Mesendoderm (in vitro differentiated cells): ENCODE results near the gene KRTAP5-6.

Experiments
- DNase-seq: peaks from one replicate; pipeline ENCODE4 v3.0.0; 2013
- H2AK5ac ChIP-seq: 2 replicates; pipeline ENCODE4 v1.6.1; 2013; ENCODE audit warnings: low read length, inconsistent platforms
- H2BK120ac ChIP-seq: 2 replicates; pipeline ENCODE4 v1.6.1; 2013; ENCODE audit warnings: low read depth, mild to moderate bottlenecking, low read length, moderate library complexity, mixed read lengths
- H2BK15ac ChIP-seq: replicated peaks from 2 replicates; pipeline ENCODE4 v1.6.1; 2013; ENCODE audit warnings: low read depth, mild to moderate bottlenecking, moderate library complexity
- H2BK5ac ChIP-seq: 2 replicates; pipeline ENCODE4 v1.6.1; 2013; ENCODE audit warnings: low read length, inconsistent platforms
- H3K18ac ChIP-seq: 2 replicates; pipeline ENCODE4 v1.6.1; 2013; ENCODE audit warnings: mild to moderate bottlenecking, low read length, mixed read lengths
- H3K23ac ChIP-seq: one replicate; pipeline ENCODE4 v1.6.1; 2013; ENCODE audit warnings: low read length
- H3K27ac ChIP-seq: 2 replicates; pipeline ENCODE4 v1.5.1; 2013; ENCODE audit warnings: low read depth, mild to moderate bottlenecking, inconsistent platforms, low read length, moderate library complexity
- H3K27me3 ChIP-seq: 2 replicates; pipeline ENCODE4 v1.6.1; 2013; ENCODE audit warnings: low read length, control low read depth, mild to moderate bottlenecking, inconsistent platforms; ENCODE audit not compliant: insufficient read depth, poor library complexity
- H3K36me3 ChIP-seq: 2 replicates; pipeline ENCODE4 v1.6.1; 2013; ENCODE audit warnings: low read length, inconsistent platforms; ENCODE audit not compliant: control insufficient read depth, insufficient read depth
- H3K4ac ChIP-seq: one replicate; pipeline ENCODE4 v1.6.1; 2013; ENCODE audit warnings: low read depth, mild to moderate bottlenecking, low read length, moderate library complexity
- H3K4me1 ChIP-seq: 2 replicates; pipeline ENCODE4 v1.6.1; 2013; ENCODE audit warnings: low read depth, low read length, inconsistent platforms; ENCODE audit not compliant: control insufficient read depth
- H3K4me2 ChIP-seq: 2 replicates; pipeline ENCODE4 v1.6.1; 2013; ENCODE audit warnings: low read length
- H3K4me3 ChIP-seq: 2 replicates; pipeline ENCODE4 v1.5.1; 2013; ENCODE audit warnings: mild to moderate bottlenecking, low read length
- H3K56ac ChIP-seq: one replicate; pipeline ENCODE4 v1.6.1; 2013; ENCODE audit warnings: low read length
- H3K79me1 ChIP-seq: 2 replicates; pipeline ENCODE4 v1.6.1; 2013; ENCODE audit warnings: low read length, inconsistent platforms
- H3K79me2 ChIP-seq: 2 replicates; pipeline ENCODE4 v1.6.1; 2013; ENCODE audit warnings: mild to moderate bottlenecking, low read length; ENCODE audit not compliant: control insufficient read depth, insufficient read depth
- H3K9ac ChIP-seq: 2 replicates; pipeline ENCODE4 v1.6.1; 2013; ENCODE audit warnings: low read length, inconsistent platforms
- H4K5ac ChIP-seq: one replicate; pipeline ENCODE4 v1.6.1; 2013; ENCODE audit warnings: low read length
- H4K8ac ChIP-seq: one replicate; pipeline ENCODE4 v1.6.1; 2013; ENCODE audit warnings: low read depth, mild to moderate bottlenecking, control low read depth, low read length, moderate library complexity
- WGBS: extraction: QIAGEN DNeasy Blood & Tissue Kit; methylation state at CpG from one replicate; pipeline ENCODE4 v1.1.7; 2013; ENCODE audit warnings: low lambda C conversion rate, missing lambda C conversion rate; ENCODE audit not compliant: insufficient coverage; ENCODE audit errors: extremely low coverage; 5-methylcytosine and 5-hydroxymethylcytosine counted together

The KRTAP5-6 gene

GRCh38 chr11:1733009-1733715 is 36.2 kb downstream of the KRTAP5-6 start:
- no peaks in the 10 kb centered on the region for H3K79me2 ChIP-seq
- no peak for DNase-seq
- H2AK5ac ChIP-seq, result no peak overlapping the region
- no CpG with 5 or more reads among the region's 14 CpGs for WGBS
- H3K23ac ChIP-seq, result no peak overlapping the region
- no peaks in the 10 kb centered on the region for H3K27me3 ChIP-seq
- no peak overlapping the region for H3K9ac ChIP-seq
- no peak overlapping the region for H4K5ac ChIP-seq
- no peak overlapping the region for H3K4ac ChIP-seq
- H3K56ac ChIP-seq, result no peak overlapping the region
- H3K27ac ChIP-seq, result no peak overlapping the region
- H2BK15ac ChIP-seq, result no peak overlapping the region
- H3K4me3 ChIP-seq, result no peak overlapping the region
- no peak overlapping the region for H2BK5ac ChIP-seq
- no peak overlapping the region for H3K18ac ChIP-seq
- no peak overlapping the region for H4K8ac ChIP-seq
- no peak overlapping the region for H2BK120ac ChIP-seq
- H3K36me3 ChIP-seq, result no peaks in the 10 kb centered on the region
- H3K79me1 ChIP-seq, result no peaks in the 10 kb centered on the region
- H3K4me2 ChIP-seq, result no peak overlapping the region
- H3K4me1 ChIP-seq, result no peaks in the 10 kb centered on the region

- no peak overlapping the region for H3K27ac ChIP-seq
- no peaks in the 10 kb centered on the region for H3K4me1 ChIP-seq
- H3K79me2 ChIP-seq, result no peaks in the 10 kb centered on the region
- no peak overlapping the region for H2BK120ac ChIP-seq
- no peaks in the 10 kb centered on the region for H3K36me3 ChIP-seq
- H4K8ac ChIP-seq, result no peak overlapping the region
- DNase-seq, result no peak
- no peak overlapping the region for H3K4me3 ChIP-seq
- H3K4ac ChIP-seq, result no peak overlapping the region
- no peak overlapping the region for H2AK5ac ChIP-seq
- H3K23ac ChIP-seq, result no peak overlapping the region
- H3K27me3 ChIP-seq, result no peaks in the 10 kb centered on the region
- H3K79me1 ChIP-seq, result no peaks in the 10 kb centered on the region
- no peak overlapping the region for H3K56ac ChIP-seq
- WGBS, result no CpG with 5 or more reads among the region's 28 CpGs
- H3K4me2 ChIP-seq, result no peak overlapping the region
- H2BK15ac ChIP-seq, result no peak overlapping the region
- no peak overlapping the region for H3K9ac ChIP-seq
- H2BK5ac ChIP-seq, result no peak overlapping the region
- no peak overlapping the region for H4K5ac ChIP-seq
- no peak overlapping the region for H3K18ac ChIP-seq
Observed at GRCh38 chr11:1733716-1734640, 37.0 kb downstream of the KRTAP5-6 start.

- no peaks in the 10 kb centered on the region for H3K79me2 ChIP-seq
- H3K9ac ChIP-seq, result no peak overlapping the region
- H2AK5ac ChIP-seq, result no peak overlapping the region
- H3K23ac ChIP-seq, result no peak overlapping the region
- H3K79me1 ChIP-seq, result no peaks in the 10 kb centered on the region
- H3K36me3 ChIP-seq, result no peaks in the 10 kb centered on the region
- no peak overlapping the region for H3K4me2 ChIP-seq
- no peak for DNase-seq
- H3K27me3 ChIP-seq, result no peaks in the 10 kb centered on the region
- H3K4me3 ChIP-seq, result no peak overlapping the region
- H3K18ac ChIP-seq, result no peak overlapping the region
- WGBS, result no CpG with 5 or more reads among the region's 10 CpGs
- H3K56ac ChIP-seq, result no peak overlapping the region
- no peak overlapping the region for H4K5ac ChIP-seq
- H2BK120ac ChIP-seq, result no peak overlapping the region
- H3K4ac ChIP-seq, result no peak overlapping the region
- no peaks in the 10 kb centered on the region for H3K4me1 ChIP-seq
- no peak overlapping the region for H3K27ac ChIP-seq
- H2BK15ac ChIP-seq, result no peak overlapping the region
- no peak overlapping the region for H2BK5ac ChIP-seq
- H4K8ac ChIP-seq, result no peak overlapping the region
Observed at GRCh38 chr11:1734641-1735081, 37.7 kb downstream of the KRTAP5-6 start.

- H3K4me3 ChIP-seq, result no peak overlapping the region
- H3K27ac ChIP-seq, result no peak overlapping the region
- no peak overlapping the region for H2BK120ac ChIP-seq
- no peak overlapping the region for H3K4ac ChIP-seq
- H4K5ac ChIP-seq, result no peak overlapping the region
- no peaks in the 10 kb centered on the region for H3K79me2 ChIP-seq
- no peaks in the 10 kb centered on the region for H3K79me1 ChIP-seq
- no peak overlapping the region for H3K4me2 ChIP-seq
- no peak overlapping the region for H4K8ac ChIP-seq
- no peaks in the 10 kb centered on the region for H3K36me3 ChIP-seq
- H3K9ac ChIP-seq, result no peak overlapping the region
- H3K4me1 ChIP-seq, result no peaks in the 10 kb centered on the region
- no peak overlapping the region for H2AK5ac ChIP-seq
- H2BK5ac ChIP-seq, result no peak overlapping the region
- H3K23ac ChIP-seq, result no peak overlapping the region
- DNase-seq, result no peak
- no peaks in the 10 kb centered on the region for H3K27me3 ChIP-seq
- H3K56ac ChIP-seq, result no peak overlapping the region
- no CpG with 5 or more reads among the region's 16 CpGs for WGBS
- H3K18ac ChIP-seq, result no peak overlapping the region
- H2BK15ac ChIP-seq, result no peak overlapping the region
Observed at GRCh38 chr11:1735271-1735670, 38.3 kb downstream of the KRTAP5-6 start.

- H3K18ac ChIP-seq, result no peak overlapping the region
- no peaks in the 10 kb centered on the region for H3K4me1 ChIP-seq
- no peak overlapping the region for H3K4me2 ChIP-seq
- H3K27me3 ChIP-seq, result no peaks in the 10 kb centered on the region
- H3K4ac ChIP-seq, result no peak overlapping the region
- H3K79me2 ChIP-seq, result no peaks in the 10 kb centered on the region
- H3K23ac ChIP-seq, result no peak overlapping the region
- no peaks in the 10 kb centered on the region for H3K36me3 ChIP-seq
- H3K27ac ChIP-seq, result no peak overlapping the region
- H3K79me1 ChIP-seq, result no peaks in the 10 kb centered on the region
- H4K8ac ChIP-seq, result no peak overlapping the region
- WGBS, result no CpG with 5 or more reads among the region's 3 CpGs
- H2BK120ac ChIP-seq, result no peak overlapping the region
- H3K9ac ChIP-seq, result no peak overlapping the region
- no peak overlapping the region for H2BK5ac ChIP-seq
- H3K56ac ChIP-seq, result no peak overlapping the region
- H4K5ac ChIP-seq, result no peak overlapping the region
- DNase-seq, result no peak
- H2BK15ac ChIP-seq, result no peak overlapping the region
- H2AK5ac ChIP-seq, result no peak overlapping the region
- H3K4me3 ChIP-seq, result no peak overlapping the region
Observed at GRCh38 chr11:1736447-1736992, 39.5 kb downstream of the KRTAP5-6 start.
